NCI-H2196 treated with DMSO at 0.1 percent for 48 hours (cell line): ENCODE data around the gene BMPR2.
"Not testable (repeated sequence)": the region's sequence is repeated elsewhere in the genome, so short reads cannot be mapped to it uniquely, and the experiment has no call there.

Source experiments
- DNase-seq: peaks from one replicate; lab custom pipeline; 2025; ENCODE audit not compliant: unreplicated experiment; lab: John Stamatoyannopoulos, UW

BMPR2 gene

DNA sequence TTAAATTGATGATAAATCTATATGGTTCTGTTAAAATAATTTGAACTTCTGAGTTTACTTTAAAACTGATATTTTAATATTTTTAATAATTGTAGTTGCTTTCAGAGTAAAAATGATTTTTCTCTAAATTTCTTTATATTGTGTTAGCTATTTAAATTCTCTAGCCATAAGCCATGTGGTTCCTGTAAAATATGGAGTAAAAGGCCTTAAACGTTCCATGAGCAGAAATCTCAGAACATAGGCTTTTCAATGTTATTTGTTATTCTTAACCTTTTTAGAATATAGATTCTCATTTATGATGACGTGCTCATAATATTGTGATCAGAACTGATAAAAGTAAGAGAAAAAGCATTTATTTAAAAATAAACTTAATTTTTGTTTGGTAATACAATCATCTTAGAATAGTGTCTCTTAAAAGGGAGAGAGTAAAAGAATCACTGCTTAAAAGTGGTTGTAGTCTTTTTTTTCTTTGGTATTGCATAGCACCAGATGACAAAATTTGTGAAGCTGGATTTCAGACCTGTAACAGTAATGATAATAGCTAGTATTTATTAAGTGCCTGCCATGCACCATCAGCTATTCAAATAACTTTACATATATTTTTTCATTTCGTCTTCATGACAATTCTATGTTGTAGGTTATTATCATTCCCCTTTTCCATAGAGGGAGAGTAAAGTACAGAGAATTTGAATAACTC lies 2.7 kb downstream of the BMPR2 start:
- no peak for DNase-seq

DNA sequence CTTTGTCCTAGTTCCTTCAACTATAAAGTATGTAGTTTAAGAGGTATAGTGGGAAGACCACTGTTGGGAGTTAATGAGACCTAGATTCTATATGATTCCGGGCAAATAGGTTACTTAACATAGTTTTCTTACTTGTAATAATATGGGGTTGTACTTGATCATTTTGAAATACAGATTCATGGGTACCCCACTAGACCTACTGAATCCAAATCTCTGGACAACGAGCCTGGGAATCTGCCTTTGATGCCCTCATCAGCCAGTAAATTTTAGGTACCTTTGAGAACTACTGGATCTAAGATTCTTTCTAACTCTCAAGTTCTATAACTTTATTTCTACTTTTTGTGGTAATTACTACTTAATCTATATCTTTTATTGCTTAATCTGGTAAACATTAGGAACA lies 6.6 kb downstream of the BMPR2 start:
- no peak for DNase-seq

DNA sequence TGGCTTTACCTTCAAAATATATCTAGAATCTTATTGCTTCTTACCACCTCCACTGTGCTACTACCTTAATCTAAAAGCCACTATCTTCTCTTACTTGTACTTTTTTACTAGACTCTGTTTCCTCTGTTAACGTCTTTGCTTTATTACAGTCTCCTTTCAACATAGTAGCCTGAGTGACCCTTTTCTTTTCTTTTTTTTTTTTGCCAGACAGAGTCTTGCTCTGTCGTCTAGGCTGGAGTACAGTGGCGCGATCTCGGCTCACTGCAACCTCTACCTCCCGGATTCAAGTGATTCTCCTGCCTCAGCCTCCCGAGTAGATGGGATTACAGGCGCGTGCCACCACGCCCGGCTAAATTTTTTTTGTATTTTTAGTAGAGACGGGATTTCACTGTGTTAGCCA lies 10.4 kb downstream of the BMPR2 start:
- not testable (repeated sequence) for DNase-seq

DNA sequence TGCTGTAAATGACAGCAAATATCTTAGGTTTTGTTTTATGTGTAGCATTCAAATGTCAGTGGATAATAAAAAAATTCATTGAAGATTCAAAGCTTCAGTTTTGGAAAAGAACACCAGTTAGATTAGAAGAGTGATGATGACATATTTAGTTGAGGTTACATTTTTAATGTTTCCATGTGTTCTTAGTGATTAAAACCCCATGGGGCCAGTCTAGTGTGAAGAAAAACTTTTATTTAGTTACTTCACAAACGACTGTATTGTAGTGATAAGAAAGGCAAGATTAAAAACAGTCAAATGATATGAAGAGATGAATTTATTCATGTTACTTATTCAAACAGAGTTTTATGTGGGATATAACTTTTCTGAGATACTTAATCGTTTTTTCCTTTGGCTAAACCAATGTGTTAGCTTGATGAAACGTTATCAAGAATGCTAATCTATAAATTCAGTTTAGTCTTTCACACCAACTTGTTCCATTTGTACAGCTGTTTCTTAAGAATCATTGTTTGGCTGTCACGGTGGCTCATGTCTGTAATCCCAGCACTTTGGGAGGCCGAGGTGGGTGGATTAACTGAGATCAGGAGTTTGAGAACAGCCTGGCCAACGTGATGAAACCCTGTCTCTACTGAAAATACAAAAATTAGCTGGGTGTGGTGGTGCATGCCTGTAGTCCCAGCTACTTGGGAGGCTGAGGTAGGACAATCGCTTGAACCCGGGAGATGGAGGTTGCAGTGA lies 11.6 kb downstream of the BMPR2 start:
- no peak for DNase-seq

- DNase-seq: no peak
Observed at GRCh38 chr2:202400941-202401340, 24.8 kb downstream of the BMPR2 start.

GRCh38 chr2:202405798-202406197 lies 29.7 kb downstream of the BMPR2 start:
- DNase-seq: no peak

GRCh38 chr2:202406445-202406978 lies 30.4 kb downstream of the BMPR2 start:
- DNase-seq: no peak

DNA sequence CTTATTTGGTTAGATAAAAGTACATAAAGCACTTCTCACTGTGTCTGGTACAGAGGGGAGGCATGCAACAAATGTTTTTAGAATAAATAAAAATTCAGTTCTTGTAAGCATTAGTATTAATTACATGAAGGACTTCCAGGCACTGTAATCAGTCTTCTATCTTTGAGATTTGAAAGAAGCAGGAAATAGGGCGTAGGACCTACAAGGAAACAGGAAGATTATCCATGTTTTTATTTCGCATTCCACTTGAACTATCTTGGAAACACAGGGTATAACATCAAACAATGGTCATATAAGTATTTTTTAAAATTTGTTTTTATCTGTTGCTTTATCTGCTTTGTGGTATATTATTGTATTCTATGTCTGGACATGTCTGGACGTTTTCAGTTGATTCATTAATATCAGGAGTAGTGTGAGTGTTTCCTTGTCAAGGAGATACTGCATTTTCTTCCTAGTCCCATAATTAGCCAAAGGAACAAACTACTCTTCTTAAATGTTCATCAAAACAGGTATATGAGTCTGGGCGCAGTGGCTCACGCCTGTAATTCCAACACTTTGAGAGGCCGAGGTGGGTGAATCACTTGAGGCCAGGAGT lies 32.5 kb downstream of the BMPR2 start:
- DNase-seq: no peak

DNA sequence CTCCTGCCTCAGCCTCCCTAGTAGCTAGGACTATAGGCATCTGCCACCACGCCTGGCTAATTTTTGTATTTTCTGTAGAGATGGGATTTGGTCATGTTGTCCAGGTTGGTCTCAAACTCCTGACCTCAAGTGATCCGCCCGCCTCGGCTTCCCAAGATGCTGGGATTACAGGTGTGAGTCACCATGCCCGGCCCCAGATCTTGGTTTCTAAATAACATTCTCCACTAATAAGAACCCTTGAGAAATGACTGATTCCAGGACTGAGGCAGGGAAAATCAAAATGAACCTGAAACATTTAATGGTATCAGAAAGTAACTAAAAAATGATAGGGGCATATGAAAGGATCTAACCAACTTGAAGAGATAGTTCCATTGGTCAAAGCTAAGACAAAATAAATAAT lies 34.0 kb downstream of the BMPR2 start:
- DNase-seq: no peak

- DNase-seq: no peak
Observed at GRCh38 chr2:202411097-202411496, 35.0 kb downstream of the BMPR2 start.

GRCh38 chr2:202418027-202418426 lies 41.9 kb downstream of the BMPR2 start:
- no peak for DNase-seq

GRCh38 chr2:202418511-202418910 lies 42.4 kb downstream of the BMPR2 start:
- no peak for DNase-seq

- no peak for DNase-seq
Observed at GRCh38 chr2:202423139-202423538, 47.0 kb downstream of the BMPR2 start.

DNA sequence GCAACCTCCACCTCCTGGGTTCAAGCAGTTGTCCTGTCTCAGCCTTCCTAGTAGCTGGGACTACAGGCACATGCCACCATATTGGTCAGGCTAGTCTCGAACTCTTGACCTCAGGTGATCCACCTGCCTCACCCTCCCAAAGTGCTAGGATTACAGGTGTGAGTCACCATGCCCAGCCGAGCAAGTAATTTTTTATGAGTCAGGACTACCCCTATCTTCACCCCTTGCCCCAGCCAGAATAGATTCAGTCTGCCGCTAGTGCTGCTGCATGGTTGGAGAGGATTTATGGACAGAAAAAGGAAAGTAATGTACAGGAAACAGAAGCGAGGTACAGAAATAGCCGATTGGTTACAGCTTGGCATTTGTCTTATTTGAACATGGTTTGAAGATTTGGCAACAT lies 48.9 kb downstream of the BMPR2 start:
- DNase-seq: no peak

- no peak for DNase-seq
Observed at GRCh38 chr2:202426751-202427150, 50.6 kb downstream of the BMPR2 start.

DNA sequence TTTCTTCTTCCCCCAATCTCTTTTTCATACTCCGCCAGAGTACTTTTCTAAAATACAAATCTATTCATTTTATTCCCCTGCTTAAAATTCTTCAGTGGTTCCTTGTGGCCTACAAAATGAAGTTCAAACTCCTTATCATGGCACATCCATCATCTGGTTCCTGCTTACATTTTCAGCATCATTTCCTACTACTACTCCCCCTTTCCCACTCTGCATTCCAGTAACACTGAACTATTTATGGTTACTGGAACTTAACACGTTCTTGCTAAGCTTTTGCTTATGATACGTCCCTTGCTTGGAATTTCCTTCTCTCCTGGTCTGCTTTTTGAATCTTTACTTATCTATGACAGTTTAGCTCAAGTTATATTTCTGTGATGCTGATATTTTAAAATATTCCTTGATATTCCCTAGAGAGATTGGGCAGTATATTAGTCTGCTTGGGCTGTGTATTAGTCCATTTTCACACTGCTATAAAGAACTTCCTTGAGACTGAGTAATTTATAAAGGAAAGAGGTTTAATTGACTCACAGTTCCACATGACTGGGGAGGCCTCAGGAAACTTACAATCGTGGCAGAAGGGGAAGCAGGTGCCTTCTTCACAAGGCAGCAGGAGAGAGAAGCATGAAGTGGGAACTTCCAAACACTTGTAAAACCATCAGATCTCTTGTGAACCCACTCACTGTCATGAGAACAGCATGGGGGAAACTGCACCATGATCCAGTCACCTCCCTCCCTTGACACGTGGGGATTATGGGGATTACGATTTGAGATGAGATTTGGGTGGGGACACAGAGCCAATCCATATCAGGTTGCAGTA lies 53.2 kb downstream of the BMPR2 start:
- DNase-seq: no peak

DNA sequence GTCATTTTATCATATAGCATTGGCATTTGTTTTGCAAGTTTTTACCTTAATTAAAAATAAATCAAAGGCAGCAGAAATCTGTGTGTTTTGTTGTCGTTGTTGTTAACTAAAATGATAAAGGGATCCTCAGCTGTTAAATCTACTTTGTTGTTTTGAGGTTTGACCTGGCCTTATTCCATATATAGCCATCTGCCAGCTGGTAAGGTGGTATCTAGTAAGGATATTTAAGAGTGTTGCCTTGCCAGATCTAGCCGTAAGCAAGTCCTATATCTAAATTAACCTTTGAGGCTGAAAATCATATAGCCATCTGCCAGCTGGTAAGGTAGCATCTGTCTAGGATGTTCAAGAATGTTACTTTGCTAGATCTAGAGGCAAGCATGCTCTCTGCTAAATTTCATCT lies 56.6 kb downstream of the BMPR2 start:
- no peak for DNase-seq

DNA sequence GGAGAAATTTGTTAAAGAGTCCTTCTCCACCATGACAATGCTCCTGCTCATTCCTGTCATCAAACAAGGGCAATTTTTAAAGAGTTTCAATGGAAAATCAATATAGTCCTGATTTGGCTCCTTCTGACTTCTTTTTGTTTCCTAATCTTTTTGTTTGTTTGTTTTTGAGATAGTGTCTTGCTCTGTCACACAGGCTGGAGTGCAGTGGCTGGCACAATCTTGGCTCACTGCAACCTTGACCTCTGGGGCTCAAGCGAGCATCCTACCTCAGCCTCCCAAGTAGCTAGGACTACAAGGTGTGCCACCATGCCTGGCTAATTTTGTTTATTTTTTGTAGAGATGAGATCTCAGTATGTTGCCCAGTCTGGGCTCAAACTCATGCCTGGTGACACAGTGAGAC lies 58.3 kb downstream of the BMPR2 start:
- no peak for DNase-seq

- DNase-seq: no peak
Observed at GRCh38 chr2:202436626-202437025, 60.5 kb downstream of the BMPR2 start.

GRCh38 chr2:202440117-202440516 lies 64.0 kb downstream of the BMPR2 start:
- not testable (repeated sequence) for DNase-seq

DNA sequence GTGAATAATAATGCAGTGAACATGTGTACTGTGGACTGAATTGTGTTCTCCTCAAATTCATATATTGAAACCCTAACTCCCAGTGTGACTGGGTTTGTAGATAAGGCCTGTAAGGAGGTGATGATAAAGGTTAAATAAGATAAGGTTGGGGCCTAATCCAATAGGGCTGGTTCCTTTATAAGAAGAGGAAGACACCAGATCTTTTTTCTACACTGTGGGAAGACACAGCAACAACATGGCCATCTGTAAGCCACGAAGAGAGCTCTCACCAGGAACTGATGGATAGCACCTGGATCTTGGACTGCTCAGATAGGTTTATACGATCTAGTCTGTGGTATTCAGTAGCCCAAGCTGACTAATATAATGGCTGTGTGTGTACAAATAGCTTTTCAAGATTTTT lies 66.8 kb downstream of the BMPR2 start:
- DNase-seq: no peak
